ENCODE measurements around the gene ATF7. TPM values are rescaled to one million over a fixed set of nuclear protein-coding genes. Genes with fewer than 3 reads are reported as not detected.

ATF7 gene
- total and polyA plus RNA-seq, 2 of the 13 experiments (the other 11 are each of a cell fraction or from before 2014, with no cell fraction given): 9.6 to 16.2 TPM

- Histone ChIP-seq H3K79me2 (ENCODE audit: insufficient read depth, low read length) (no peaks in the 10 kb centered on the region), H2AFZ (ENCODE audit: low read length) (no peak overlapping the region), H4K20me1 (ENCODE audit: insufficient read depth, low read length) (peaks cover 7% of the 10 kb centered on the region; the same call in 1 of the 2 replicates), H3K4me2 (ENCODE audit: low read depth, low read length) (no peak overlapping the region), H3K36me3 (replicated peaks in 1 of 2; ENCODE audit: control insufficient read depth in 1 of 2, insufficient read depth in 2 of 2, low read length in 2 of 2) (peaks cover 7 to 23% of the 10 kb centered on the region in 2 experiments), H3K4me3 (replicated peaks in 1 of 3; ENCODE audit: insufficient read depth in 1 of 3, low read depth in 2 of 3, low read length in 3 of 3) (no peak overlapping the region), H3K9ac (ENCODE audit: insufficient read depth, low read depth, low read length) (no peak overlapping the region), H3K9me3 (ENCODE audit: low read length) (no peaks in the 10 kb centered on the region), H3K27me3 (ENCODE audit: control insufficient read depth in 1 of 2, insufficient read depth in 2 of 2, low read length in 2 of 2) (no peaks in the 10 kb centered on the region), H3K27ac (ENCODE audit: extremely low read length, insufficient read depth, low read length) (no peak overlapping the region), H3K4me1 (ENCODE audit: insufficient read depth, low read length) (no peaks in the 10 kb centered on the region)
- POLR2A ChIA-PET: interaction anchor here (1.5 to 4.2 kb wide), 2 partner anchors 9 to 15 kb away, joined by 3 to 58 read pairs; partner anchors contain the start of genes MAP3K12 and TARBP2
- no peak for DNase-seq (ENCODE audit: low spot score)
- ATAC-seq: no peak
- BruUV-seq (replicated peaks): TSS peak; percentile 9
- in situ Hi-C loops (cut with HindIII; ENCODE audit: extremely low pct_ligation_motif_present, low pct_unique_long_range_greater_than_20kb): no loop called here
- no peak for FAIRE-seq
- CTCF ChIA-PET (ENCODE audit: low intra/inter-chr PET ratio, low total read pairs): no interaction called here
- 97% methylated on average over 6 of the region's 10 CpGs for WGBS (ENCODE audit: low lambda C conversion rate)
- intact Hi-C loops (cut with micrococcal nuclease; ENCODE audit: unreplicated experiment): no loop called here
- peak; percentile 38 for TF ChIP-seq AGO2 (optimal IDR thresholded peaks at IDR 0.05; ENCODE audit: low read depth, low read length)
- no peak for TF ChIP-seq DPF2 (CRISPR knock-in tag; IDR thresholded peaks at IDR 0.05; ENCODE audit: borderline replicate concordance, low read depth)
- TF ChIP-seq KAT8 (CRISPR knock-in tag; IDR thresholded peaks at IDR 0.05): no peak
- no peak for TF ChIP-seq ELF4 (CRISPR knock-in tag; IDR thresholded peaks at IDR 0.05; ENCODE audit: borderline replicate concordance)
- TF ChIP-seq UBTF (CRISPR knock-in tag; IDR thresholded peaks at IDR 0.05): no peak
- no peak for TF ChIP-seq ZNF550 (CRISPR knock-in tag; IDR thresholded peaks at IDR 0.05; ENCODE audit: borderline replicate concordance)
- TF ChIP-seq HDAC2 (CRISPR knock-in tag; IDR thresholded peaks at IDR 0.05): no peak
- peak in 1 of 2 experiments; percentile 42; a peak in 1 of 4 replicates for TF ChIP-seq POLR2A (IDR thresholded peaks at IDR 0.05; ENCODE audit: insufficient read depth in 1 of 2, low read depth in 2 of 2, low read length in 2 of 2)
- TF ChIP-seq ZNF280D (CRISPR knock-in tag; IDR thresholded peaks at IDR 0.05): no peak
- peak; percentile 36 for TF ChIP-seq POLR2G (IDR thresholded peaks at IDR 0.05; ENCODE audit: low read depth, low read length)
- TF ChIP-seq HNRNPK (IDR thresholded peaks at IDR 0.05; ENCODE audit: low read depth, low read length, poor library complexity, severe bottlenecking): no peak
- TF ChIP-seq ZNF34 (CRISPR knock-in tag; IDR thresholded peaks at IDR 0.05; ENCODE audit: borderline replicate concordance): no peak
- no peak for TF ChIP-seq CAMTA2 (CRISPR knock-in tag; IDR thresholded peaks at IDR 0.05; ENCODE audit: borderline replicate concordance)
- TF ChIP-seq IRF9 (CRISPR knock-in tag; IDR thresholded peaks at IDR 0.05; ENCODE audit: borderline replicate concordance): 0 out of 2 replicates have a peak, but pooled peaks have one; percentile 16
- peak; percentile 12; the same call in 1 of the 2 replicates for TF ChIP-seq POLR2AphosphoS5 (IDR thresholded peaks at IDR 0.05; ENCODE audit: low read depth, low read length)
These were observed 141.3 kb downstream of the ATF7 start for GRCh38 chr12:53484686-53485575.

Data from HepG2 (cell line).